Measurements from ENCODE around the gene TTI1.

GRCh38 chr20:37936041-37936440 lies 97.2 kb downstream of the TTI1 start:
- TF ChIP-seq, protein P1, sequence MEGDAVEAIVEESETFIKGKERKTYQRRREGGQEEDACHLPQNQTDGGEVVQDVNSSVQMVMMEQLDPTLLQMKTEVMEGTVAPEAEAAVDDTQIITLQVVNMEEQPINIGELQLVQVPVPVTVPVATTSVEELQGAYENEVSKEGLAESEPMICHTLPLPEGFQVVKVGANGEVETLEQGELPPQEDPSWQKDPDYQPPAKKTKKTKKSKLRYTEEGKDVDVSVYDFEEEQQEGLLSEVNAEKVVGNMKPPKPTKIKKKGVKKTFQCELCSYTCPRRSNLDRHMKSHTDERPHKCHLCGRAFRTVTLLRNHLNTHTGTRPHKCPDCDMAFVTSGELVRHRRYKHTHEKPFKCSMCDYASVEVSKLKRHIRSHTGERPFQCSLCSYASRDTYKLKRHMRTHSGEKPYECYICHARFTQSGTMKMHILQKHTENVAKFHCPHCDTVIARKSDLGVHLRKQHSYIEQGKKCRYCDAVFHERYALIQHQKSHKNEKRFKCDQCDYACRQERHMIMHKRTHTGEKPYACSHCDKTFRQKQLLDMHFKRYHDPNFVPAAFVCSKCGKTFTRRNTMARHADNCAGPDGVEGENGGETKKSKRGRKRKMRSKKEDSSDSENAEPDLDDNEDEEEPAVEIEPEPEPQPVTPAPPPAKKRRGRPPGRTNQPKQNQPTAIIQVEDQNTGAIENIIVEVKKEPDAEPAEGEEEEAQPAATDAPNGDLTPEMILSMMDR (IDR thresholded peaks at IDR 0.05; ENCODE audit: borderline replicate concordance, extremely low read depth, low read length, poor library complexity, severe bottlenecking) = no peak
- no peak for TF ChIP-seq EZH2 (IDR thresholded peaks at IDR 0.05; ENCODE audit: borderline replicate concordance, low read depth, low read length, severe bottlenecking)
